A673 (cell line): ENCODE data around the gene MARCO. TPM values are rescaled to one million over a fixed set of nuclear protein-coding genes. Genes with fewer than 3 reads are reported as not detected.

Source experiments
- BruUV-seq: library from RNA; stranded (reverse); fragments of 400-500 nt; replicated peaks from 2 replicates; lab custom pipeline; 2021; lab: Mats Ljungman, UMichigan
- CTCF ChIA-PET: fragments of 300-600 bp; sonication (Branson Sonifier 250); formaldehyde crosslinking; loops from one replicate; lab custom pipeline; 2022; ENCODE audit warnings: antibody characterized with exemption; lab: Charles Lee
- POLR2A ChIA-PET: fragments of 300-600 bp; sonication (Branson Sonifier 250); formaldehyde crosslinking; loops from one replicate; lab custom pipeline; 2022; ENCODE audit warnings: antibody characterized with exemption; ENCODE audit not compliant: low non-redundant PET; lab: Charles Lee
- DNase-seq: peaks from one replicate; pipeline ENCODE4 v3.0.0-alpha.2; 2015; ENCODE audit warnings: low spot score
- H3K27ac ChIP-seq: fragments of 200-600 bp; sonication (generic); 2 replicates; pipeline ENCODE4 v1.5.1; 2016; ENCODE audit warnings: mixed run types, low read depth, mild to moderate bottlenecking, mixed read lengths, antibody characterized with exemption, low read length; ENCODE audit not compliant: poor library complexity, severe bottlenecking
- H3K27me3 ChIP-seq: fragments of 200-600 bp; sonication (generic); replicated peaks from 2 replicates; pipeline ENCODE4 v1.6.1; 2017; ENCODE audit warnings: mixed run types, low read depth, mild to moderate bottlenecking, mixed read lengths, antibody characterized with exemption, low read length; ENCODE audit not compliant: insufficient read depth, poor library complexity
- H3K36me3 ChIP-seq: fragments of 200-600 bp; sonication (generic); 2 replicates; pipeline ENCODE4 v1.6.1; 2016; ENCODE audit warnings: mixed run types, mild to moderate bottlenecking, mixed read lengths, antibody characterized with exemption, low read length; ENCODE audit not compliant: insufficient read depth, poor library complexity, severe bottlenecking
- H3K4me1 ChIP-seq: fragments of 200-600 bp; sonication (generic); 2 replicates; pipeline ENCODE4 v1.6.1; 2017; ENCODE audit warnings: mixed run types, mild to moderate bottlenecking, mixed read lengths, antibody characterized with exemption, low read length; ENCODE audit not compliant: insufficient read depth, poor library complexity, severe bottlenecking
- H3K4me3 ChIP-seq: fragments of 200-600 bp; sonication (generic); 2 replicates; pipeline ENCODE4 v1.5.1; 2016; ENCODE audit warnings: low read depth, mixed run types, mild to moderate bottlenecking, mixed read lengths, low read length; ENCODE audit not compliant: poor library complexity, severe bottlenecking
- H3K9me3 ChIP-seq: fragments of 200-600 bp; sonication (generic); 2 replicates; pipeline ENCODE4 v1.6.1; 2016; ENCODE audit warnings: mixed run types, low read depth, mild to moderate bottlenecking, mixed read lengths, antibody characterized with exemption, low read length; ENCODE audit not compliant: poor library complexity, severe bottlenecking
- CTCF ChIP-seq: fragments of 300-800, 200-600 bp; sonication (generic); conservative IDR thresholded peaks from 2 replicates; pipeline ENCODE4 v1.5.1; 2017; ENCODE audit warnings: low read depth, mild to moderate bottlenecking, antibody characterized with exemption, low read length, moderate library complexity, mixed read lengths
- EZH2 ChIP-seq: fragments of 200-600 bp; sonication (generic); IDR thresholded peaks from 2 replicates; pipeline ENCODE4 v1.6.1; 2017; ENCODE audit warnings: borderline replicate concordance, low read depth, mild to moderate bottlenecking, mixed read lengths, antibody characterized with exemption, low read length; ENCODE audit not compliant: poor library complexity, severe bottlenecking
- intact Hi-C: fragments of 100-400 bp; cut with micrococcal nuclease; formaldehyde crosslinking; loops from one replicate; pipeline ENCODE4 v1.10.0; 2022; ENCODE audit not compliant: unreplicated experiment
- total RNA-seq: library from RNA; stranded (reverse); gene quantifications from 2 replicates; pipeline ENCODE4 v1.2.3, GENCODE V29; 2021

Gene MARCO
- total RNA-seq, 1 experiment from 2014 or later, result not detected

GRCh38 chr2:118965737-118966136 lies 23.7 kb downstream of the MARCO start:
- POLR2A ChIA-PET, result no interaction called here
- intact Hi-C loops, result no loop called here
- CTCF ChIA-PET, result no interaction called here

GRCh38 chr2:118967124-118967880 lies 25.3 kb downstream of the MARCO start:
- intact Hi-C loops, result no loop called here
- POLR2A ChIA-PET, result no interaction called here
- CTCF ChIA-PET, result no interaction called here
- no TSS peak for BruUV-seq
- H3K9me3 ChIP-seq, result no peaks in the 10 kb centered on the region
- H3K4me3 ChIP-seq, result no peak overlapping the region
- H3K27ac ChIP-seq, result no peak overlapping the region
- peaks cover 31% of the 10 kb centered on the region for H3K27me3 ChIP-seq
- no peaks in the 10 kb centered on the region for H3K36me3 ChIP-seq
- DNase-seq, result no peak
- H3K4me1 ChIP-seq, result no peaks in the 10 kb centered on the region
- no peak for TF ChIP-seq EZH2
- no peak for TF ChIP-seq CTCF

More at GRCh38 chr2:118965737-118966136, 23.7 kb downstream of the MARCO start:
- TF ChIP-seq EZH2, result no peak
- no peak for TF ChIP-seq CTCF
- H3K27me3 ChIP-seq, result peaks cover 32% of the 10 kb centered on the region
- H3K4me1 ChIP-seq, result no peaks in the 10 kb centered on the region
- H3K4me3 ChIP-seq, result no peak overlapping the region
- H3K36me3 ChIP-seq, result no peaks in the 10 kb centered on the region
- DNase-seq, result no peak
- no peaks in the 10 kb centered on the region for H3K9me3 ChIP-seq
- H3K27ac ChIP-seq, result no peak overlapping the region
- BruUV-seq, result no TSS peak

- CTCF ChIA-PET, result no interaction called here
- no TSS peak for BruUV-seq
- no peak for TF ChIP-seq CTCF
- TF ChIP-seq EZH2, result no peak
- POLR2A ChIA-PET, result no interaction called here
- Histone ChIP-seq H3K4me3 (no peak overlapping the region), H3K4me1 (no peaks in the 10 kb centered on the region), H3K9me3 (no peaks in the 10 kb centered on the region), H3K27ac (no peak overlapping the region), H3K36me3 (no peaks in the 10 kb centered on the region), H3K27me3 (peaks cover 29% of the 10 kb centered on the region)
- no peak for DNase-seq
- intact Hi-C loops, result no loop called here
These were observed 26.0 kb downstream of the MARCO start for GRCh38 chr2:118968042-118968441.
